ENCODE results near the gene DNM3.
A peak's percentile ranks its signal among the peaks of the same experiment; 100 is the strongest.

DNM3 gene

GRCh38 chr1:172446547-172446946, 605.2 kb downstream of the DNM3 start:
- TF ChIP-seq MAX (IDR thresholded peaks at IDR 0.05) (no peak), ZBTB7A (IDR thresholded peaks at IDR 0.05; ENCODE audit: low read depth) (no peak), CEBPB (IDR thresholded peaks at IDR 0.05) (no peak), EGR1 (IDR thresholded peaks at IDR 0.05) (no peak), CREB1 (IDR thresholded peaks at IDR 0.05; ENCODE audit: low read depth) (no peak), TCF12 (IDR thresholded peaks at IDR 0.05; ENCODE audit: low read depth) (no peak)

- 0 out of 2 replicates have a peak, but pooled peaks have one; percentile 3 for TF ChIP-seq CEBPB (IDR thresholded peaks at IDR 0.05)
- TF ChIP-seq REST (IDR thresholded peaks at IDR 0.05; ENCODE audit: low read depth), result no peak
These were observed 606.3 kb downstream of the DNM3 start for GRCh38 chr1:172447641-172448040.

GRCh38 chr1:172448995-172449584, 607.8 kb downstream of the DNM3 start:
- TF ChIP-seq NFIC (IDR thresholded peaks at IDR 0.05) (no peak), TCF12 (IDR thresholded peaks at IDR 0.05; ENCODE audit: low read depth) (no peak), EP300 (IDR thresholded peaks at IDR 0.05; ENCODE audit: borderline replicate concordance) (no peak), TEAD4 (IDR thresholded peaks at IDR 0.05) (no peak)

GRCh38 chr1:172449585-172450523, 608.6 kb downstream of the DNM3 start:
- peak; percentile 78 for TF ChIP-seq RAD21 (IDR thresholded peaks at IDR 0.05; ENCODE audit: low read depth)
- TF ChIP-seq TCF12 (IDR thresholded peaks at IDR 0.05; ENCODE audit: low read depth), result no peak
- no peak for TF ChIP-seq TAF1 (IDR thresholded peaks at IDR 0.05; ENCODE audit: low read depth)

GRCh38 chr1:172450524-172450885, 609.2 kb downstream of the DNM3 start:
- TF ChIP-seq ZBTB7A (IDR thresholded peaks at IDR 0.05; ENCODE audit: low read depth), result no peak
- no peak for TF ChIP-seq TAF1 (IDR thresholded peaks at IDR 0.05; ENCODE audit: low read depth)
- TF ChIP-seq EGR1 (IDR thresholded peaks at IDR 0.05), result no peak
- no peak for TF ChIP-seq TEAD4 (IDR thresholded peaks at IDR 0.05)

GRCh38 chr1:172451002-172451443, 609.7 kb downstream of the DNM3 start:
- no peak for TF ChIP-seq USF1 (IDR thresholded peaks at IDR 0.05)

GRCh38 chr1:172452536-172453152, 611.3 kb downstream of the DNM3 start:
- no peak for TF ChIP-seq TCF12 (IDR thresholded peaks at IDR 0.05; ENCODE audit: low read depth)
- no peak for TF ChIP-seq MAX (IDR thresholded peaks at IDR 0.05)

- no peak for TF ChIP-seq CEBPB (IDR thresholded peaks at IDR 0.05)
- TF ChIP-seq CREB1 (IDR thresholded peaks at IDR 0.05; ENCODE audit: low read depth), result no peak
- no peak for TF ChIP-seq TCF12 (IDR thresholded peaks at IDR 0.05; ENCODE audit: low read depth)
- no peak for TF ChIP-seq EGR1 (IDR thresholded peaks at IDR 0.05)
- no peak for TF ChIP-seq EP300 (IDR thresholded peaks at IDR 0.05; ENCODE audit: borderline replicate concordance)
- TF ChIP-seq ZBTB7A (IDR thresholded peaks at IDR 0.05; ENCODE audit: low read depth), result no peak
- TF ChIP-seq NFIC (IDR thresholded peaks at IDR 0.05), result no peak
- TF ChIP-seq YY1 (IDR thresholded peaks at IDR 0.05; ENCODE audit: low read depth), result no peak
- no peak for TF ChIP-seq TEAD4 (IDR thresholded peaks at IDR 0.05)
- no peak for TF ChIP-seq USF1 (IDR thresholded peaks at IDR 0.05)
- no peak for TF ChIP-seq RAD21 (IDR thresholded peaks at IDR 0.05; ENCODE audit: low read depth)
- no peak for TF ChIP-seq TAF1 (IDR thresholded peaks at IDR 0.05; ENCODE audit: low read depth)
- TF ChIP-seq REST (IDR thresholded peaks at IDR 0.05; ENCODE audit: low read depth), result no peak
- TF ChIP-seq MAX (IDR thresholded peaks at IDR 0.05), result no peak
- TF ChIP-seq FOXM1 (IDR thresholded peaks at IDR 0.05; ENCODE audit: borderline replicate concordance, low read depth), result no peak
These were observed 611.9 kb downstream of the DNM3 start for GRCh38 chr1:172453153-172453545.
